ENCODE data around the gene EXOC3L1.

Gene EXOC3L1

GRCh38 chr16:67183627-67184452, 6.1 kb downstream of the EXOC3L1 start, which contains the start of gene MATCAP1:
TSS of gene MATCAP1 (minus strand) at chr16:67183963. CDS start at chr16:67180610, 3,353 bp downstream.
- DNase-seq: peak; percentile 79 to 97 (median 93)

- no peak for DNase-seq
Observed at GRCh38 chr16:67183284-67183626, 6.7 kb downstream of the EXOC3L1 start.

- no peak for DNase-seq
Observed at GRCh38 chr16:67182288-67182687, 7.6 kb downstream of the EXOC3L1 start.

- DNase-seq: no peak
Observed at GRCh38 chr16:67181346-67181745, 8.6 kb downstream of the EXOC3L1 start.

- no peak for DNase-seq
Observed at GRCh38 chr16:67180166-67180565, 9.8 kb downstream of the EXOC3L1 start.

- no peak for DNase-seq
Observed at GRCh38 chr16:67179421-67180080, 10.4 kb downstream of the EXOC3L1 start.

- DNase-seq: peak in 32 of 56 donors; percentile 27 to 83 (median 46)
Observed at GRCh38 chr16:67177743-67178699, 11.9 kb downstream of the EXOC3L1 start.

GRCh38 chr16:67176662-67177061, 13.3 kb downstream of the EXOC3L1 start:
- DNase-seq: no peak

GRCh38 chr16:67174706-67175231, 15.2 kb downstream of the EXOC3L1 start:
- no peak for DNase-seq

- peak in 55 of 56 donors; percentile 20 to 91 (median 70) for DNase-seq
Observed at GRCh38 chr16:67173808-67174705, 15.9 kb downstream of the EXOC3L1 start.

GRCh38 chr16:67173323-67173722, 16.6 kb downstream of the EXOC3L1 start:
- DNase-seq: no peak

GRCh38 chr16:67170949-67171649, 18.8 kb downstream of the EXOC3L1 start:
- peak in 3 of 56 donors; percentile 33 to 61 (median 39) for DNase-seq

- DNase-seq: peak in 46 of 56 donors; percentile 9 to 84 (median 62)
Observed at GRCh38 chr16:67170168-67170948, 19.6 kb downstream of the EXOC3L1 start, which contains the start of gene NOL3. TSS of gene NOL3 (plus strand) at chr16:67170538.

GRCh38 chr16:67169642-67170167, 20.2 kb downstream of the EXOC3L1 start:
- peak in 19 of 56 donors; percentile 6 to 60 (median 20) for DNase-seq

GRCh38 chr16:67169011-67169451, 20.9 kb downstream of the EXOC3L1 start:
- no peak for DNase-seq

- DNase-seq: no peak
Observed at GRCh38 chr16:67167588-67167987, 22.3 kb downstream of the EXOC3L1 start.

- DNase-seq: no peak
Observed at GRCh38 chr16:67166598-67167168, 23.3 kb downstream of the EXOC3L1 start.

- no peak for DNase-seq
Observed at GRCh38 chr16:67166110-67166547, 23.8 kb downstream of the EXOC3L1 start.
